ENCODE data around the gene FSTL4. TPM values are rescaled to one million over a fixed set of nuclear protein-coding genes. Genes with fewer than 3 reads are reported as not detected.

FSTL4 gene
- total and polyA plus RNA-seq, 2 experiments from 2014 or later = 1.4 to 2.8 TPM

DNA sequence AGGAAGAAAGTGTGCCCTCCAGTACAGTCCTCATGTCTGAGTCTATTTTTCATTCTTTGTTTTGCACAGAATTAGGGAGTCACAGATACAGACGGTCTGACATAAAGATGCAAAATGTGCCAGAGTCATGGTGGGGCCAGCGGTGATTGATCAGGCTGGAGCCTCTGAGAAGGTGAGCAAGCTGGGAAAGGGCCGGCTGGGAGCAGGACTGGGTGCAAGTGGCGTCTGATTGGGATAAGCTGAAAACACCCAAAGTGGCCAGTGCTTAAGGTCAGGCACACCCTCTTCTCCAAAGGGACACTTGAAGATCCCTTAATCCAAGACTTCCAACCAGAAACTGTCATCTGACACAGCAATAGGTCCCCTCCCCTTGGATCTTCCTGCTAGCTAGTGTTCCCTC lies 32.6 kb downstream of the FSTL4 start:
- H3K9me2 ChIP-seq (ENCODE audit: insufficient read depth) = no peaks in the 10 kb centered on the region
- peaks cover 6% of the 10 kb centered on the region; the same call in 1 of the 2 replicates for H3K4me1 ChIP-seq (ENCODE audit: insufficient read depth)
- no peak overlapping the region for H3K4me3 ChIP-seq
- Mint-ChIP-seq H3K4me1 (peaks cover 13% of the 10 kb centered on the region), H3K27ac (no peak overlapping the region), H3K9me3 (no peaks in the 10 kb centered on the region), H3K36me3 (ENCODE audit: low read depth) (no peaks in the 10 kb centered on the region), H3K27me3 (ENCODE audit: insufficient read depth, low read depth, poor library complexity) (peaks cover 13% of the 10 kb centered on the region), H3K4me3 (no peak overlapping the region)
- no peak overlapping the region for H3K27ac ChIP-seq (ENCODE audit: low read depth)
- TF ChIP-seq, protein P1, sequence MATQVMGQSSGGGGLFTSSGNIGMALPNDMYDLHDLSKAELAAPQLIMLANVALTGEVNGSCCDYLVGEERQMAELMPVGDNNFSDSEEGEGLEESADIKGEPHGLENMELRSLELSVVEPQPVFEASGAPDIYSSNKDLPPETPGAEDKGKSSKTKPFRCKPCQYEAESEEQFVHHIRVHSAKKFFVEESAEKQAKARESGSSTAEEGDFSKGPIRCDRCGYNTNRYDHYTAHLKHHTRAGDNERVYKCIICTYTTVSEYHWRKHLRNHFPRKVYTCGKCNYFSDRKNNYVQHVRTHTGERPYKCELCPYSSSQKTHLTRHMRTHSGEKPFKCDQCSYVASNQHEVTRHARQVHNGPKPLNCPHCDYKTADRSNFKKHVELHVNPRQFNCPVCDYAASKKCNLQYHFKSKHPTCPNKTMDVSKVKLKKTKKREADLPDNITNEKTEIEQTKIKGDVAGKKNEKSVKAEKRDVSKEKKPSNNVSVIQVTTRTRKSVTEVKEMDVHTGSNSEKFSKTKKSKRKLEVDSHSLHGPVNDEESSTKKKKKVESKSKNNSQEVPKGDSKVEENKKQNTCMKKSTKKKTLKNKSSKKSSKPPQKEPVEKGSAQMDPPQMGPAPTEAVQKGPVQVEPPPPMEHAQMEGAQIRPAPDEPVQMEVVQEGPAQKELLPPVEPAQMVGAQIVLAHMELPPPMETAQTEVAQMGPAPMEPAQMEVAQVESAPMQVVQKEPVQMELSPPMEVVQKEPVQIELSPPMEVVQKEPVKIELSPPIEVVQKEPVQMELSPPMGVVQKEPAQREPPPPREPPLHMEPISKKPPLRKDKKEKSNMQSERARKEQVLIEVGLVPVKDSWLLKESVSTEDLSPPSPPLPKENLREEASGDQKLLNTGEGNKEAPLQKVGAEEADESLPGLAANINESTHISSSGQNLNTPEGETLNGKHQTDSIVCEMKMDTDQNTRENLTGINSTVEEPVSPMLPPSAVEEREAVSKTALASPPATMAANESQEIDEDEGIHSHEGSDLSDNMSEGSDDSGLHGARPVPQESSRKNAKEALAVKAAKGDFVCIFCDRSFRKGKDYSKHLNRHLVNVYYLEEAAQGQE (IDR thresholded peaks at IDR 0.05; ENCODE audit: unreplicated experiment) = no peak
- no peak for TF ChIP-seq STAT1 (IDR thresholded peaks at IDR 0.05; ENCODE audit: unreplicated experiment)
- no peak for TF ChIP-seq CREB1 (CRISPR knock-in tag; IDR thresholded peaks at IDR 0.05; ENCODE audit: low read depth)
- no peak for TF ChIP-seq JUNB (IDR thresholded peaks at IDR 0.05; ENCODE audit: unreplicated experiment)
- TF ChIP-seq ZNF114 (CRISPR knock-in tag; IDR thresholded peaks at IDR 0.05) = no peak
- TF ChIP-seq, protein P2, sequence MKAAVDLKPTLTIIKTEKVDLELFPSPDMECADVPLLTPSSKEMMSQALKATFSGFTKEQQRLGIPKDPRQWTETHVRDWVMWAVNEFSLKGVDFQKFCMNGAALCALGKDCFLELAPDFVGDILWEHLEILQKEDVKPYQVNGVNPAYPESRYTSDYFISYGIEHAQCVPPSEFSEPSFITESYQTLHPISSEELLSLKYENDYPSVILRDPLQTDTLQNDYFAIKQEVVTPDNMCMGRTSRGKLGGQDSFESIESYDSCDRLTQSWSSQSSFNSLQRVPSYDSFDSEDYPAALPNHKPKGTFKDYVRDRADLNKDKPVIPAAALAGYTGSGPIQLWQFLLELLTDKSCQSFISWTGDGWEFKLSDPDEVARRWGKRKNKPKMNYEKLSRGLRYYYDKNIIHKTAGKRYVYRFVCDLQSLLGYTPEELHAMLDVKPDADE (IDR thresholded peaks at IDR 0.05) = no peak
- no peak for TF ChIP-seq NANOG (IDR thresholded peaks at IDR 0.05; ENCODE audit: borderline replicate concordance)
- no peak for TF ChIP-seq POLR2AphosphoS5 (IDR thresholded peaks at IDR 0.05; ENCODE audit: low read depth)
- TF ChIP-seq EZH2 (IDR thresholded peaks at IDR 0.05; ENCODE audit: low read depth, unreplicated experiment) = no peak
- no peak for TF ChIP-seq EZH2phosphoT487 (IDR thresholded peaks at IDR 0.05; ENCODE audit: unreplicated experiment)
- TF ChIP-seq ZNF331 (CRISPR knock-in tag; IDR thresholded peaks at IDR 0.05; ENCODE audit: low read depth) = no peak
- TF ChIP-seq, protein P3, sequence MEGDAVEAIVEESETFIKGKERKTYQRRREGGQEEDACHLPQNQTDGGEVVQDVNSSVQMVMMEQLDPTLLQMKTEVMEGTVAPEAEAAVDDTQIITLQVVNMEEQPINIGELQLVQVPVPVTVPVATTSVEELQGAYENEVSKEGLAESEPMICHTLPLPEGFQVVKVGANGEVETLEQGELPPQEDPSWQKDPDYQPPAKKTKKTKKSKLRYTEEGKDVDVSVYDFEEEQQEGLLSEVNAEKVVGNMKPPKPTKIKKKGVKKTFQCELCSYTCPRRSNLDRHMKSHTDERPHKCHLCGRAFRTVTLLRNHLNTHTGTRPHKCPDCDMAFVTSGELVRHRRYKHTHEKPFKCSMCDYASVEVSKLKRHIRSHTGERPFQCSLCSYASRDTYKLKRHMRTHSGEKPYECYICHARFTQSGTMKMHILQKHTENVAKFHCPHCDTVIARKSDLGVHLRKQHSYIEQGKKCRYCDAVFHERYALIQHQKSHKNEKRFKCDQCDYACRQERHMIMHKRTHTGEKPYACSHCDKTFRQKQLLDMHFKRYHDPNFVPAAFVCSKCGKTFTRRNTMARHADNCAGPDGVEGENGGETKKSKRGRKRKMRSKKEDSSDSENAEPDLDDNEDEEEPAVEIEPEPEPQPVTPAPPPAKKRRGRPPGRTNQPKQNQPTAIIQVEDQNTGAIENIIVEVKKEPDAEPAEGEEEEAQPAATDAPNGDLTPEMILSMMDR (conservative IDR thresholded peaks at IDR 0.05; ENCODE audit: low read depth in 2 of 2) = no peak
- TF ChIP-seq, protein P4, sequence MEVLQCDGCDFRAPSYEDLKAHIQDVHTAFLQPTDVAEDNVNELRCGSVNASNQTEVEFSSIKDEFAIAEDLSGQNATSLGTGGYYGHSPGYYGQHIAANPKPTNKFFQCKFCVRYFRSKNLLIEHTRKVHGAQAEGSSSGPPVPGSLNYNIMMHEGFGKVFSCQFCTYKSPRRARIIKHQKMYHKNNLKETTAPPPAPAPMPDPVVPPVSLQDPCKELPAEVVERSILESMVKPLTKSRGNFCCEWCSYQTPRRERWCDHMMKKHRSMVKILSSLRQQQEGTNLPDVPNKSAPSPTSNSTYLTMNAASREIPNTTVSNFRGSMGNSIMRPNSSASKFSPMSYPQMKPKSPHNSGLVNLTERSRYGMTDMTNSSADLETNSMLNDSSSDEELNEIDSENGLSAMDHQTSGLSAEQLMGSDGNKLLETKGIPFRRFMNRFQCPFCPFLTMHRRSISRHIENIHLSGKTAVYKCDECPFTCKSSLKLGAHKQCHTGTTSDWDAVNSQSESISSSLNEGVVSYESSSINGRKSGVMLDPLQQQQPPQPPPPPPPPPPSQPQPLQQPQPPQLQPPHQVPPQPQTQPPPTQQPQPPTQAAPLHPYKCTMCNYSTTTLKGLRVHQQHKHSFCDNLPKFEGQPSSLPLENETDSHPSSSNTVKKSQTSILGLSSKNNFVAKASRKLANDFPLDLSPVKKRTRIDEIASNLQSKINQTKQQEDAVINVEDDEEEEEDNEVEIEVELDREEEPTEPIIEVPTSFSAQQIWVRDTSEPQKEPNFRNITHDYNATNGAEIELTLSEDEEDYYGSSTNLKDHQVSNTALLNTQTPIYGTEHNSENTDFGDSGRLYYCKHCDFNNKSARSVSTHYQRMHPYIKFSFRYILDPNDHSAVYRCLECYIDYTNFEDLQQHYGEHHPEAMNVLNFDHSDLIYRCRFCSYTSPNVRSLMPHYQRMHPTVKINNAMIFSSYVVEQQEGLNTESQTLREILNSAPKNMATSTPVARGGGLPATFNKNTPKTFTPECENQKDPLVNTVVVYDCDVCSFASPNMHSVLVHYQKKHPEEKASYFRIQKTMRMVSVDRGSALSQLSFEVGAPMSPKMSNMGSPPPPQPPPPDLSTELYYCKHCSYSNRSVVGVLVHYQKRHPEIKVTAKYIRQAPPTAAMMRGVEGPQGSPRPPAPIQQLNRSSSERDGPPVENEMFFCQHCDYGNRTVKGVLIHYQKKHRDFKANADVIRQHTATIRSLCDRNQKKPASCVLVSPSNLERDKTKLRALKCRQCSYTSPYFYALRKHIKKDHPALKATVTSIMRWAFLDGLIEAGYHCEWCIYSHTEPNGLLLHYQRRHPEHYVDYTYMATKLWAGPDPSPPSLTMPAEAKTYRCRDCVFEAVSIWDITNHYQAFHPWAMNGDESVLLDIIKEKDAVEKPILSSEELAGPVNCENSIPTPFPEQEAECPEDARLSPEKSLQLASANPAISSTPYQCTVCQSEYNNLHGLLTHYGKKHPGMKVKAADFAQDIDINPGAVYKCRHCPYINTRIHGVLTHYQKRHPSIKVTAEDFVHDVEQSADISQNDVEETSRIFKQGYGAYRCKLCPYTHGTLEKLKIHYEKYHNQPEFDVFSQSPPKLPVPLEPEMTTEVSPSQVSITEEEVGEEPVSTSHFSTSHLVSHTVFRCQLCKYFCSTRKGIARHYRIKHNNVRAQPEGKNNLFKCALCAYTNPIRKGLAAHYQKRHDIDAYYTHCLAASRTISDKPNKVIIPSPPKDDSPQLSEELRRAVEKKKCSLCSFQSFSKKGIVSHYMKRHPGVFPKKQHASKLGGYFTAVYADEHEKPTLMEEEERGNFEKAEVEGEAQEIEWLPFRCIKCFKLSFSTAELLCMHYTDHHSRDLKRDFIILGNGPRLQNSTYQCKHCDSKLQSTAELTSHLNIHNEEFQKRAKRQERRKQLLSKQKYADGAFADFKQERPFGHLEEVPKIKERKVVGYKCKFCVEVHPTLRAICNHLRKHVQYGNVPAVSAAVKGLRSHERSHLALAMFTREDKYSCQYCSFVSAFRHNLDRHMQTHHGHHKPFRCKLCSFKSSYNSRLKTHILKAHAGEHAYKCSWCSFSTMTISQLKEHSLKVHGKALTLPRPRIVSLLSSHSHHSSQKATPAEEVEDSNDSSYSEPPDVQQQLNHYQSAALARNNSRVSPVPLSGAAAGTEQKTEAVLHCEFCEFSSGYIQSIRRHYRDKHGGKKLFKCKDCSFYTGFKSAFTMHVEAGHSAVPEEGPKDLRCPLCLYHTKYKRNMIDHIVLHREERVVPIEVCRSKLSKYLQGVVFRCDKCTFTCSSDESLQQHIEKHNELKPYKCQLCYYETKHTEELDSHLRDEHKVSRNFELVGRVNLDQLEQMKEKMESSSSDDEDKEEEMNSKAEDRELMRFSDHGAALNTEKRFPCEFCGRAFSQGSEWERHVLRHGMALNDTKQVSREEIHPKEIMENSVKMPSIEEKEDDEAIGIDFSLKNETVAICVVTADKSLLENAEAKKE (CRISPR knock-in tag; IDR thresholded peaks at IDR 0.05) = no peak
- no peaks in the 10 kb centered on the region for H3K79me2 ChIP-seq (replicated peaks; ENCODE audit: insufficient read depth)
- DNase-seq (ENCODE audit: low spot score) (no peak), ATAC-seq (no peak)
- no peaks in the 10 kb centered on the region; the same call in 1 of the 2 replicates for H4K20me1 ChIP-seq (replicated peaks; ENCODE audit: insufficient read depth)
- no peaks in the 10 kb centered on the region for H3K36me3 ChIP-seq (ENCODE audit: insufficient read depth)
- H3K4me2 ChIP-seq = no peak overlapping the region
- H3F3A ChIP-seq (replicated peaks; ENCODE audit: low read depth) = no peaks in the 10 kb centered on the region
- no peak overlapping the region for H2AFZ ChIP-seq
- H3K27me3 ChIP-seq (ENCODE audit: insufficient read depth) = no peaks in the 10 kb centered on the region
